HEK293 (cell line): ENCODE data around the gene SLX9.

Source experiments
- CTCF ChIA-PET: fragments of 350-600 bp; formaldehyde crosslinking; extraction: SDS; loops from one replicate; lab custom pipeline; 2021; ENCODE audit warnings: antibody characterized with exemption; lab: Yijun Ruan, JAX
- POLR2A ChIA-PET: fragments of 300-600 bp; formaldehyde crosslinking; extraction: SDS; loops from one replicate; lab custom pipeline; 2020; ENCODE audit warnings: antibody characterized with exemption, inconsistent platforms; lab: Yijun Ruan, JAX
- H3K27ac ChIP-seq: fragments of 200-500 bp; sonication (Bioruptor generic); 2 replicates; pipeline ENCODE4 v1.5.1; 2014; ENCODE audit warnings: low read depth, low read length, control low read depth, inconsistent platforms; ENCODE audit errors: extremely low read depth
- H3K36me3 ChIP-seq, 2 experiments: fragments of 200-500 bp in 1 of 2; sonication (Bioruptor generic) in 1 of 2; 1 replicate in 1 of 2; 2 replicates in 1 of 2; pipeline ENCODE4 v1.5.1; 2014 to 2017; ENCODE audit warnings: inconsistent platforms in 2 of 2, low read length in 2 of 2; ENCODE audit not compliant: control insufficient read depth in 2 of 2, insufficient read depth in 1 of 2
- H3K4me1 ChIP-seq: fragments of 200-500 bp; sonication (Bioruptor generic); 2 replicates; pipeline ENCODE4 v1.5.1; 2014; ENCODE audit warnings: mild to moderate bottlenecking, low read length, inconsistent platforms; ENCODE audit not compliant: control insufficient read depth, insufficient read depth
- H3K4me3 ChIP-seq: 2 replicates; pipeline ENCODE4 v1.5.1; 2011; ENCODE audit warnings: low read depth, mild to moderate bottlenecking, control low read depth, low read length, moderate library complexity
- H3K9me3 ChIP-seq: fragments of 200-500 bp; sonication (Bioruptor generic); 2 replicates; pipeline ENCODE4 v1.5.1; 2014; ENCODE audit warnings: low read depth, low read length, inconsistent platforms; ENCODE audit not compliant: control insufficient read depth, insufficient read depth
- IKZF3 ChIP-seq: fragments of 450-650 bp; IDR thresholded peaks from 2 replicates; pipeline ENCODE4 v1.5.0; 2018; ENCODE audit warnings: missing biosample characterization, mild to moderate bottlenecking, missing genetic modification characterization, moderate library complexity
- OVOL3 ChIP-seq: fragments of 450-650 bp; formaldehyde crosslinking; IDR thresholded peaks from 2 replicates; pipeline ENCODE4 v1.5.1; 2016; ENCODE audit warnings: missing biosample characterization, missing genetic modification characterization
- REPIN1 ChIP-seq: fragments of 450-650 bp; formaldehyde crosslinking; IDR thresholded peaks from 2 replicates; pipeline ENCODE4 v1.5.1; 2017; ENCODE audit warnings: missing biosample characterization, missing genetic modification characterization, low read depth
- ZEB2 ChIP-seq: fragments of 450-650 bp; formaldehyde crosslinking; IDR thresholded peaks from 2 replicates; pipeline ENCODE4 v1.5.1; 2016; ENCODE audit warnings: missing biosample characterization, missing genetic modification characterization
- ZIC2 ChIP-seq: fragments of 450-650 bp; formaldehyde crosslinking; IDR thresholded peaks from 2 replicates; pipeline ENCODE4 v1.5.1; 2016; ENCODE audit warnings: missing biosample characterization, missing genetic modification characterization
- ZNF174 ChIP-seq: fragments of 450-650 bp; formaldehyde crosslinking; IDR thresholded peaks from 2 replicates; pipeline ENCODE4 v1.5.0; 2017; ENCODE audit warnings: missing biosample characterization, mild to moderate bottlenecking, missing genetic modification characterization
- ZNF175 ChIP-seq: fragments of 450-650 bp; formaldehyde crosslinking; IDR thresholded peaks from 2 replicates; pipeline ENCODE4 v1.5.1; 2016; ENCODE audit warnings: missing biosample characterization, missing genetic modification characterization
- ZNF19 ChIP-seq: fragments of 450-650 bp; formaldehyde crosslinking; IDR thresholded peaks from 2 replicates; pipeline ENCODE4; 2016; ENCODE audit warnings: missing biosample characterization, missing genetic modification characterization, low read depth
- ZNF221 ChIP-seq: fragments of 450-650 bp; formaldehyde crosslinking; IDR thresholded peaks from 2 replicates; pipeline ENCODE4 v1.5.1; 2017; ENCODE audit warnings: missing biosample characterization, missing genetic modification characterization, borderline replicate concordance
- ZNF302 ChIP-seq: fragments of 450-650 bp; formaldehyde crosslinking; IDR thresholded peaks from 2 replicates; pipeline ENCODE4 v1.5.1; 2016; ENCODE audit warnings: missing biosample characterization, missing genetic modification characterization, low read depth
- ZNF394 ChIP-seq: fragments of 450-650 bp; formaldehyde crosslinking; IDR thresholded peaks from 2 replicates; pipeline ENCODE4 v1.5.1; 2016; ENCODE audit warnings: missing biosample characterization, missing genetic modification characterization, mild to moderate bottlenecking, moderate library complexity, borderline replicate concordance
- ZNF423 ChIP-seq: fragments of 450-650 bp; formaldehyde crosslinking; IDR thresholded peaks from 2 replicates; pipeline ENCODE4 v1.5.1; 2016; ENCODE audit warnings: missing biosample characterization, missing genetic modification characterization
- ZNF555 ChIP-seq: fragments of 450-650 bp; formaldehyde crosslinking; conservative IDR thresholded peaks from 2 replicates; pipeline ENCODE4 v1.5.1; 2017; ENCODE audit warnings: missing biosample characterization, mild to moderate bottlenecking, missing genetic modification characterization, inconsistent platforms
- ZNF791 ChIP-seq: fragments of 450-650 bp; formaldehyde crosslinking; IDR thresholded peaks from 2 replicates; pipeline ENCODE4 v1.5.1; 2016; ENCODE audit warnings: missing biosample characterization, missing genetic modification characterization
- TF ChIP-seq, protein P1 (sequence below): fragments of 450-650 bp; formaldehyde crosslinking; IDR thresholded peaks from 2 replicates; pipeline ENCODE4 v1.5.1; 2016; ENCODE audit warnings: missing biosample characterization, missing genetic modification characterization
- TF ChIP-seq, protein P2 (sequence below): fragments of 450-650 bp; formaldehyde crosslinking; IDR thresholded peaks from 2 replicates; pipeline ENCODE4 v1.5.1; 2016; ENCODE audit warnings: missing biosample characterization, missing genetic modification characterization
- TF ChIP-seq, protein P3 (sequence below): fragments of 450-650 bp; formaldehyde crosslinking; IDR thresholded peaks from 2 replicates; pipeline ENCODE4 v1.5.0; 2017; ENCODE audit warnings: missing biosample characterization, missing genetic modification characterization, borderline replicate concordance
- TF ChIP-seq, protein P4 (sequence below): fragments of 450-650 bp; formaldehyde crosslinking; IDR thresholded peaks from 2 replicates; pipeline ENCODE4 v1.5.1; 2016; ENCODE audit warnings: missing biosample characterization, missing genetic modification characterization
- TF ChIP-seq, protein P5 (sequence below): fragments of 450-650 bp; formaldehyde crosslinking; IDR thresholded peaks from 2 replicates; pipeline ENCODE4 v1.5.1; 2017; ENCODE audit warnings: missing biosample characterization, missing genetic modification characterization
- TF ChIP-seq, protein P6 (sequence below): fragments of 450-650 bp; formaldehyde crosslinking; IDR thresholded peaks from 2 replicates; pipeline ENCODE4 v1.5.1; 2016; ENCODE audit warnings: missing biosample characterization, missing genetic modification characterization
- TF ChIP-seq, protein P7 (sequence below): fragments of 450-650 bp; formaldehyde crosslinking; IDR thresholded peaks from 2 replicates; pipeline ENCODE4 v1.5.1; 2017; ENCODE audit warnings: missing biosample characterization, missing genetic modification characterization

SLX9 gene

DNA sequence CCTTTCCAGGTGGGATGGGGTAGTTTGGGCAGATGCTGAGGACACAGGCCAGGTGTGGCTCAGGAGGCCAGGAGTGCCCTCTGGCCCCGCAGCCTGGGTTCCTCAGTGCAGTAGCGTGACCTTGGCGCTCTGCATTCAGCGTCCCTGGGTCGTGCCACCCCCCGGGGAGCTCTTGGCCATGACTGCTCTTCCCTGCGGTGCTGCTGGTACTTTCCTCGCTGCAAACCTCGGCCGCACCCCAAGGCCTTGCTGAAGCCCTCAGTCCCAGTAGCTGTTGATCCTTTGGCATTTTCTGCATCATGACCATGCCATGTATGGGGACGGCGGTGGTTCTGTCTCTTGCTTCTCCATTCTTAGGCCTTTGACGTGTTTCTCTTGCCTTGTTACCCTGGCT, 13.8 kb downstream of the SLX9 start:
- no peak overlapping the region for H3K4me3 ChIP-seq
- TF ChIP-seq, protein P1, sequence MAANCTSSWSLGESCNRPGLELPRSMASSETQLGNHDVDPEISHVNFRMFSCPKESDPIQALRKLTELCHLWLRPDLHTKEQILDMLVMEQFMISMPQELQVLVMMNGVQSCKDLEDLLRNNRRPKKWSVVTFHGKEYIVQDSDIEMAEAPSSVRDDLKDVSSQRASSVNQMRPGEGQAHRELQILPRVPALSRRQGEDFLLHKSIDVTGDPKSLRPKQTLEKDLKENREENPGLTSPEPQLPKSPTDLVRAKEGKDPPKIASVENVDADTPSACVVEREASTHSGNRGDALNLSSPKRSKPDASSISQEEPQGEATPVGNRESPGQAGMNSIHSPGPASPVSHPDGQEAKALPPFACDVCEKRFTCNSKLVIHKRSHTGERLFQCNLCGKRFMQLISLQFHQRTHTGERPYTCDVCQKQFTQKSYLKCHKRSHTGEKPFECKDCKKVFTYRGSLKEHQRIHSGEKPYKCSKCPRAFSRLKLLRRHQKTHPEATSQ (tag by site-specific recombination), result no peak
- TF ChIP-seq, protein P2, sequence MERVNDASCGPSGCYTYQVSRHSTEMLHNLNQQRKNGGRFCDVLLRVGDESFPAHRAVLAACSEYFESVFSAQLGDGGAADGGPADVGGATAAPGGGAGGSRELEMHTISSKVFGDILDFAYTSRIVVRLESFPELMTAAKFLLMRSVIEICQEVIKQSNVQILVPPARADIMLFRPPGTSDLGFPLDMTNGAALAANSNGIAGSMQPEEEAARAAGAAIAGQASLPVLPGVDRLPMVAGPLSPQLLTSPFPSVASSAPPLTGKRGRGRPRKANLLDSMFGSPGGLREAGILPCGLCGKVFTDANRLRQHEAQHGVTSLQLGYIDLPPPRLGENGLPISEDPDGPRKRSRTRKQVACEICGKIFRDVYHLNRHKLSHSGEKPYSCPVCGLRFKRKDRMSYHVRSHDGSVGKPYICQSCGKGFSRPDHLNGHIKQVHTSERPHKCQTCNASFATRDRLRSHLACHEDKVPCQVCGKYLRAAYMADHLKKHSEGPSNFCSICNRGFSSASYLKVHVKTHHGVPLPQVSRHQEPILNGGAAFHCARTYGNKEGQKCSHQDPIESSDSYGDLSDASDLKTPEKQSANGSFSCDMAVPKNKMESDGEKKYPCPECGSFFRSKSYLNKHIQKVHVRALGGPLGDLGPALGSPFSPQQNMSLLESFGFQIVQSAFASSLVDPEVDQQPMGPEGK (tag by site-specific recombination), result no peak
- TF ChIP-seq ZNF791 (tag by site-specific recombination), result no peak
- TF ChIP-seq ZIC2 (tag by site-specific recombination), result peak; percentile 53
- no peak for TF ChIP-seq ZNF221 (tag by site-specific recombination)
- TF ChIP-seq ZNF423 (tag by site-specific recombination), result 0 out of 2 replicates have a peak, but pooled peaks have one; percentile 20
- H3K4me1 ChIP-seq, result no peaks in the 10 kb centered on the region
- ChIA-PET POLR2A (no interaction called here), CTCF (interaction anchor here (7.7 to 15.2 kb wide), 2 partner anchors 175 to 185 kb away, joined by 151 to 333 read pairs; no protein-coding TSS in a partner anchor)
- peaks cover 0 to 73% of the 10 kb centered on the region in 2 experiments; a peak in 2 of 3 replicates for H3K36me3 ChIP-seq
- no peaks in the 10 kb centered on the region for H3K9me3 ChIP-seq
- no peak overlapping the region for H3K27ac ChIP-seq

DNA sequence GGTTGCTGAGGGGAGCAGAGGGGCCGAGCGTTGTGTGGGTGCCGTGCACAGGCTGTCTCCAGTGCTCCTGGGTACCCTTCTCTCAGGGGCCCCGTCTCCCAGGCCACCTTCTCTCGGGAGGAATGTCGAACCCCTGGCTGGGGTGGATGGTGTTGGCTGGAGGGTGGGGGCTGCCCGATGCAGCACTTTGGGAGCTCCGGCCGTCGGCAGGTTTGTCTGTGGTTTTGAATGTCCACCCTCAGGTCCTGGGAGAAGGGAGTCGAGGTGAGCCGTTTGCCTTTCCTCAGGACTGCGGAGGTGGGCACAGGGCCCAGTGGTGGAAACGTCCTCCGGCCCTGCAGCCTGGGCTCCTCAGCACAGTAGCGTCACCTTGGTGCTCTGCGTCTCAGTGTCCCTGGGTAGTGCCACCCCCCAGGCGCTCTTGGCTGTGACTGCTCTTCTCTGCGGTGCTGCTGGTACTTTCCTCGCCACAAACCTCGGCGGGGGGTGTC, 14.5 kb downstream of the SLX9 start:
- Histone ChIP-seq H3K4me3 (no peak overlapping the region), H3K9me3 (no peaks in the 10 kb centered on the region), H3K36me3 (peaks cover 0 to 78% of the 10 kb centered on the region in 2 experiments; a peak in 2 of 3 replicates), H3K4me1 (no peaks in the 10 kb centered on the region), H3K27ac (no peak overlapping the region)
- ChIA-PET POLR2A (no interaction called here), CTCF (interaction anchor here (0.5 to 15.2 kb wide), 4 partner anchors 31 to 184 kb away, joined by 3 to 333 read pairs (median 88); no protein-coding TSS in a partner anchor)
- TF ChIP-seq ZNF423 (tag by site-specific recombination) (no peak), ZNF19 (tag by site-specific recombination) (no peak), ZNF394 (no peak), ZNF174 (no peak), ZNF302 (tag by site-specific recombination) (no peak), IKZF3 (tag by site-specific recombination) (no peak), ZNF555 (tag by site-specific recombination) (no peak), OVOL3 (no peak), ZNF175 (tag by site-specific recombination) (no peak), ZEB2 (tag by site-specific recombination) (no peak), REPIN1 (tag by site-specific recombination) (no peak)
- TF ChIP-seq, protein P3, sequence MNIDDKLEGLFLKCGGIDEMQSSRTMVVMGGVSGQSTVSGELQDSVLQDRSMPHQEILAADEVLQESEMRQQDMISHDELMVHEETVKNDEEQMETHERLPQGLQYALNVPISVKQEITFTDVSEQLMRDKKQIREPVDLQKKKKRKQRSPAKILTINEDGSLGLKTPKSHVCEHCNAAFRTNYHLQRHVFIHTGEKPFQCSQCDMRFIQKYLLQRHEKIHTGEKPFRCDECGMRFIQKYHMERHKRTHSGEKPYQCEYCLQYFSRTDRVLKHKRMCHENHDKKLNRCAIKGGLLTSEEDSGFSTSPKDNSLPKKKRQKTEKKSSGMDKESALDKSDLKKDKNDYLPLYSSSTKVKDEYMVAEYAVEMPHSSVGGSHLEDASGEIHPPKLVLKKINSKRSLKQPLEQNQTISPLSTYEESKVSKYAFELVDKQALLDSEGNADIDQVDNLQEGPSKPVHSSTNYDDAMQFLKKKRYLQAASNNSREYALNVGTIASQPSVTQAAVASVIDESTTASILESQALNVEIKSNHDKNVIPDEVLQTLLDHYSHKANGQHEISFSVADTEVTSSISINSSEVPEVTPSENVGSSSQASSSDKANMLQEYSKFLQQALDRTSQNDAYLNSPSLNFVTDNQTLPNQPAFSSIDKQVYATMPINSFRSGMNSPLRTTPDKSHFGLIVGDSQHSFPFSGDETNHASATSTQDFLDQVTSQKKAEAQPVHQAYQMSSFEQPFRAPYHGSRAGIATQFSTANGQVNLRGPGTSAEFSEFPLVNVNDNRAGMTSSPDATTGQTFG (tag by site-specific recombination), result no peak
- TF ChIP-seq, protein P4, sequence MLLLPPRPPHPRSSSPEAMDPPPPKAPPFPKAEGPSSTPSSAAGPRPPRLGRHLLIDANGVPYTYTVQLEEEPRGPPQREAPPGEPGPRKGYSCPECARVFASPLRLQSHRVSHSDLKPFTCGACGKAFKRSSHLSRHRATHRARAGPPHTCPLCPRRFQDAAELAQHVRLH (tag by site-specific recombination), result no peak
- TF ChIP-seq, protein P5, sequence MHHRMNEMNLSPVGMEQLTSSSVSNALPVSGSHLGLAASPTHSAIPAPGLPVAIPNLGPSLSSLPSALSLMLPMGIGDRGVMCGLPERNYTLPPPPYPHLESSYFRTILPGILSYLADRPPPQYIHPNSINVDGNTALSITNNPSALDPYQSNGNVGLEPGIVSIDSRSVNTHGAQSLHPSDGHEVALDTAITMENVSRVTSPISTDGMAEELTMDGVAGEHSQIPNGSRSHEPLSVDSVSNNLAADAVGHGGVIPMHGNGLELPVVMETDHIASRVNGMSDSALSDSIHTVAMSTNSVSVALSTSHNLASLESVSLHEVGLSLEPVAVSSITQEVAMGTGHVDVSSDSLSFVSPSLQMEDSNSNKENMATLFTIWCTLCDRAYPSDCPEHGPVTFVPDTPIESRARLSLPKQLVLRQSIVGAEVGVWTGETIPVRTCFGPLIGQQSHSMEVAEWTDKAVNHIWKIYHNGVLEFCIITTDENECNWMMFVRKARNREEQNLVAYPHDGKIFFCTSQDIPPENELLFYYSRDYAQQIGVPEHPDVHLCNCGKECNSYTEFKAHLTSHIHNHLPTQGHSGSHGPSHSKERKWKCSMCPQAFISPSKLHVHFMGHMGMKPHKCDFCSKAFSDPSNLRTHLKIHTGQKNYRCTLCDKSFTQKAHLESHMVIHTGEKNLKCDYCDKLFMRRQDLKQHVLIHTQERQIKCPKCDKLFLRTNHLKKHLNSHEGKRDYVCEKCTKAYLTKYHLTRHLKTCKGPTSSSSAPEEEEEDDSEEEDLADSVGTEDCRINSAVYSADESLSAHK, result no peak
- TF ChIP-seq, protein P6, sequence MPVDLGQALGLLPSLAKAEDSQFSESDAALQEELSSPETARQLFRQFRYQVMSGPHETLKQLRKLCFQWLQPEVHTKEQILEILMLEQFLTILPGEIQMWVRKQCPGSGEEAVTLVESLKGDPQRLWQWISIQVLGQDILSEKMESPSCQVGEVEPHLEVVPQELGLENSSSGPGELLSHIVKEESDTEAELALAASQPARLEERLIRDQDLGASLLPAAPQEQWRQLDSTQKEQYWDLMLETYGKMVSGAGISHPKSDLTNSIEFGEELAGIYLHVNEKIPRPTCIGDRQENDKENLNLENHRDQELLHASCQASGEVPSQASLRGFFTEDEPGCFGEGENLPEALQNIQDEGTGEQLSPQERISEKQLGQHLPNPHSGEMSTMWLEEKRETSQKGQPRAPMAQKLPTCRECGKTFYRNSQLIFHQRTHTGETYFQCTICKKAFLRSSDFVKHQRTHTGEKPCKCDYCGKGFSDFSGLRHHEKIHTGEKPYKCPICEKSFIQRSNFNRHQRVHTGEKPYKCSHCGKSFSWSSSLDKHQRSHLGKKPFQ (tag by site-specific recombination), result no peak
- TF ChIP-seq, protein P7, sequence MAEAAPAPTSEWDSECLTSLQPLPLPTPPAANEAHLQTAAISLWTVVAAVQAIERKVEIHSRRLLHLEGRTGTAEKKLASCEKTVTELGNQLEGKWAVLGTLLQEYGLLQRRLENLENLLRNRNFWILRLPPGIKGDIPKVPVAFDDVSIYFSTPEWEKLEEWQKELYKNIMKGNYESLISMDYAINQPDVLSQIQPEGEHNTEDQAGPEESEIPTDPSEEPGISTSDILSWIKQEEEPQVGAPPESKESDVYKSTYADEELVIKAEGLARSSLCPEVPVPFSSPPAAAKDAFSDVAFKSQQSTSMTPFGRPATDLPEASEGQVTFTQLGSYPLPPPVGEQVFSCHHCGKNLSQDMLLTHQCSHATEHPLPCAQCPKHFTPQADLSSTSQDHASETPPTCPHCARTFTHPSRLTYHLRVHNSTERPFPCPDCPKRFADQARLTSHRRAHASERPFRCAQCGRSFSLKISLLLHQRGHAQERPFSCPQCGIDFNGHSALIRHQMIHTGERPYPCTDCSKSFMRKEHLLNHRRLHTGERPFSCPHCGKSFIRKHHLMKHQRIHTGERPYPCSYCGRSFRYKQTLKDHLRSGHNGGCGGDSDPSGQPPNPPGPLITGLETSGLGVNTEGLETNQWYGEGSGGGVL (tag by site-specific recombination), result no peak
